ENCODE measurements around the gene CNTN5. TPM values are rescaled to one million over a fixed set of nuclear protein-coding genes. Genes with fewer than 3 reads are reported as not detected.
A peak's percentile ranks its signal among the peaks of the same experiment; 100 is the strongest.

The CNTN5 gene
- not detected in 2 replicates for total RNA-seq (2021)
- long read RNA-seq, result 0 reads

- Histone ChIP-seq H2BK12ac (ENCODE audit: insufficient read length, low read depth, low read length) (no peak within 1 kb of the TSS), H2BK20ac (ENCODE audit: low read depth, low read length, poor library complexity, severe bottlenecking) (no peak within 1 kb of the TSS), H2AK5ac (ENCODE audit: insufficient read length, low read length) (no peak within 1 kb of the TSS), H3K79me2 (ENCODE audit: insufficient read depth, low read length) (no peaks in the 10 kb centered on the region), H3K27ac (ENCODE audit: insufficient read length, low read depth, low read length) (no peak within 1 kb of the TSS), H2AFZ (ENCODE audit: low read length) (no peak within 1 kb of the TSS), H3K27me3 (ENCODE audit: insufficient read depth, low read length) (no peaks in the 10 kb centered on the region; the same call in 1 of the 2 replicates), H3K56ac (ENCODE audit: insufficient read length, low read depth, low read length) (no peak within 1 kb of the TSS), H2BK5ac (ENCODE audit: insufficient read length, low read length) (no peak within 1 kb of the TSS), H4K5ac (ENCODE audit: insufficient read length, low read depth, low read length) (no peak within 1 kb of the TSS), H3K4me2 (ENCODE audit: insufficient read depth, insufficient read length, low read length) (peak within 1 kb of the TSS; percentile 74), H3K23me2 (ENCODE audit: insufficient read length, low read depth, low read length, poor library complexity, severe bottlenecking) (peaks cover 8% of the 10 kb centered on the region), H3K9ac (ENCODE audit: extremely low read depth, insufficient read length, low read length) (no peak within 1 kb of the TSS), H3K4ac (ENCODE audit: low read depth, low read length) (no peak within 1 kb of the TSS), H3K79me1 (ENCODE audit: insufficient read depth, low read depth, low read length, poor library complexity, severe bottlenecking) (no peaks in the 10 kb centered on the region), H3K4me1 (ENCODE audit: insufficient read depth, low read length) (no peaks in the 10 kb centered on the region), H2BK15ac (ENCODE audit: low read depth, low read length) (no peak within 1 kb of the TSS), H4K8ac (replicated peaks; ENCODE audit: insufficient read length, low read depth, low read length) (no peak within 1 kb of the TSS), H3K14ac (ENCODE audit: insufficient read depth, low read length) (no peak within 1 kb of the TSS), H4K91ac (ENCODE audit: insufficient read length, low read depth, low read length) (no peak within 1 kb of the TSS), H3K18ac (ENCODE audit: insufficient read length, low read depth, low read length) (no peak within 1 kb of the TSS), H4K20me1 (ENCODE audit: control insufficient read depth, insufficient read depth, insufficient read length) (no peaks in the 10 kb centered on the region), H2BK120ac (ENCODE audit: low read depth, low read length, poor library complexity, severe bottlenecking) (no peak within 1 kb of the TSS), H3K23ac (ENCODE audit: insufficient read length, low read depth, low read length) (no peak within 1 kb of the TSS), H3K9me3 (ENCODE audit: control insufficient read depth, low read depth, low read length) (no peaks in the 10 kb centered on the region), H3T11ph (ENCODE audit: low read length) (no peak within 1 kb of the TSS)
- Mint-ChIP-seq H3K27me3 (ENCODE audit: low read depth) (peaks cover 48% of the 10 kb centered on the region), H3K27ac (no peak within 1 kb of the TSS; a peak in 2 of 7 replicates), H3K4me3 (peak within 1 kb of the TSS; percentile 79 to 94), H3K36me3 (ENCODE audit: insufficient read depth in 1 of 3, low read depth in 3 of 3) (no peaks in the 10 kb centered on the region), H3K4me1 (peaks cover 2 to 5% of the 10 kb centered on the region in 2 experiments; a peak in 3 of 4 replicates), H3K9me3 (no peaks in the 10 kb centered on the region)
- peak; percentile 82 for DNase-seq
- no CpG with 5 or more reads among the region's 57 CpGs for WGBS (ENCODE audit: extremely low coverage, insufficient read length, low lambda C conversion rate)
- no peak; the same call in 2 of the 3 replicates for TF ChIP-seq CTCF (conservative IDR thresholded peaks at IDR 0.05)
Observed at GRCh38 chr11:99020352-99021225, at the start of gene CNTN5. TSS of gene CNTN5 (plus strand) at chr11:99020949.
